Esophagus muscularis mucosa (tissue), 4 donors: Measurements from ENCODE around the gene SMAD5.

Experiments used
- EP300 ChIP-seq: sonication (generic); formaldehyde crosslinking; IDR thresholded peaks from one replicate; pipeline ENCODE4 v1.6.1; 2017; ENCODE audit warnings: antibody characterized with exemption
- POLR2A ChIP-seq: fragments of 450-650 bp; IDR thresholded peaks from one replicate; pipeline ENCODE4 v1.6.1; 2017; ENCODE audit warnings: antibody characterized with exemption, moderate library complexity, mild to moderate bottlenecking, low read depth
- TF ChIP-seq, protein P1 (sequence below), 3 experiments: fragments of 200-600 bp in 2 of 3; fragments of 450-650 bp in 1 of 3; sonication (generic) in 2 of 3; IDR thresholded peaks; one replicate each; pipeline ENCODE4 v1.5.1; 2017 to 2019; ENCODE audit warnings: antibody characterized with exemption in 3 of 3, mild to moderate bottlenecking in 2 of 3, moderate library complexity in 1 of 3

DNA sequence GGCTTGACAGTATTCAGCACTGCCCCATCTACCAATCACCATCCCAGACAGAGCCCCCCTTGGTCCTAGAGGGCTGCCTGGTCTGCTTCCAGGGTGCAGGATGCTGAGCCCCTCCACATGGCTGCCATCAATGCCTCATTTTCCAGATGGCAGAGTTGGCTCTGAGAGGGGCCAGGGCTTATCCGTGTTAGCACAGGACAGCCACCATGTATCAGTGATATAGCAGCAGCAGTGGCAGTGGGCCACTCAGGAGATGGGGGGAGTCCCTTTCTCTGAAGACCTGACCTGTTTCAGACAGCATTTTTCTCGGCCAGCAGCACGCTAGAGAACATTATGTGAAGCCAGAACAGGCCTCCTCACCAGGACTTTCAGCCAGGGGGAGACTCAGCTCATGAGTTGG is 61.9 kb downstream of the SMAD5 start:
- TF ChIP-seq, protein P1, sequence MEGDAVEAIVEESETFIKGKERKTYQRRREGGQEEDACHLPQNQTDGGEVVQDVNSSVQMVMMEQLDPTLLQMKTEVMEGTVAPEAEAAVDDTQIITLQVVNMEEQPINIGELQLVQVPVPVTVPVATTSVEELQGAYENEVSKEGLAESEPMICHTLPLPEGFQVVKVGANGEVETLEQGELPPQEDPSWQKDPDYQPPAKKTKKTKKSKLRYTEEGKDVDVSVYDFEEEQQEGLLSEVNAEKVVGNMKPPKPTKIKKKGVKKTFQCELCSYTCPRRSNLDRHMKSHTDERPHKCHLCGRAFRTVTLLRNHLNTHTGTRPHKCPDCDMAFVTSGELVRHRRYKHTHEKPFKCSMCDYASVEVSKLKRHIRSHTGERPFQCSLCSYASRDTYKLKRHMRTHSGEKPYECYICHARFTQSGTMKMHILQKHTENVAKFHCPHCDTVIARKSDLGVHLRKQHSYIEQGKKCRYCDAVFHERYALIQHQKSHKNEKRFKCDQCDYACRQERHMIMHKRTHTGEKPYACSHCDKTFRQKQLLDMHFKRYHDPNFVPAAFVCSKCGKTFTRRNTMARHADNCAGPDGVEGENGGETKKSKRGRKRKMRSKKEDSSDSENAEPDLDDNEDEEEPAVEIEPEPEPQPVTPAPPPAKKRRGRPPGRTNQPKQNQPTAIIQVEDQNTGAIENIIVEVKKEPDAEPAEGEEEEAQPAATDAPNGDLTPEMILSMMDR (IDR thresholded peaks at IDR 0.05): no peak
- no peak for TF ChIP-seq EP300
- no peak for TF ChIP-seq POLR2A
